8988T (cell line): ENCODE data around the gene CDH26.

Experiments
- DNase-seq: peaks from one replicate; pipeline ENCODE4 v3.0.0; 2011

CDH26 gene

GRCh38 chr20:59958123-59958522, at the start of gene CDH26:
Gene CDH26 (plus strand): TSS chr20:59958423. CDS start chr20:59958727, 304 bp downstream.
- DNase-seq: no peak

GRCh38 chr20:59908855-59909254, 49.4 kb upstream of the CDH26 start:
- DNase-seq: no peak

GRCh38 chr20:59911041-59911440, 47.2 kb upstream of the CDH26 start:
- DNase-seq: no peak

GRCh38 chr20:59912609-59913008, 45.6 kb upstream of the CDH26 start:
- no peak for DNase-seq

- no peak for DNase-seq
These were observed 37.3 kb upstream of the CDH26 start for GRCh38 chr20:59920944-59921343.

GRCh38 chr20:59923514-59923913, 34.7 kb upstream of the CDH26 start:
- no peak for DNase-seq

- no peak for DNase-seq
These were observed 32.9 kb upstream of the CDH26 start for GRCh38 chr20:59925359-59925758.

- no peak for DNase-seq
These were observed 32.3 kb upstream of the CDH26 start for GRCh38 chr20:59925899-59926298.

GRCh38 chr20:59931511-59932312, 26.5 kb upstream of the CDH26 start:
- no peak for DNase-seq

- no peak for DNase-seq
These were observed 25.5 kb upstream of the CDH26 start for GRCh38 chr20:59932616-59933295.

- DNase-seq: peak; percentile 85
These were observed 24.9 kb upstream of the CDH26 start, which contains the start of gene SYCP2 for GRCh38 chr20:59933296-59933848. Gene SYCP2 (minus strand): TSS chr20:59933637. CDS start chr20:59922413, 11,224 bp downstream.

GRCh38 chr20:59933849-59934585, 24.2 kb upstream of the CDH26 start:
- DNase-seq: peak; percentile 97

- DNase-seq: no peak
These were observed 22.6 kb upstream of the CDH26 start for GRCh38 chr20:59935457-59936185.

- DNase-seq: no peak
These were observed 21.8 kb upstream of the CDH26 start for GRCh38 chr20:59936409-59936808.

GRCh38 chr20:59937150-59937549, 21.1 kb upstream of the CDH26 start:
- no peak for DNase-seq

- DNase-seq: peak; percentile 60
These were observed 20.0 kb upstream of the CDH26 start for GRCh38 chr20:59938221-59938620.

GRCh38 chr20:59938696-59939051, 19.5 kb upstream of the CDH26 start:
- no peak for DNase-seq

- DNase-seq: no peak
These were observed 19.0 kb upstream of the CDH26 start for GRCh38 chr20:59939052-59939878.

- DNase-seq: no peak
These were observed 18.4 kb upstream of the CDH26 start for GRCh38 chr20:59939879-59940128.

GRCh38 chr20:59940129-59940955, 17.9 kb upstream of the CDH26 start, which contains the start of the genes FAM217B and PPP1R3D:
Gene FAM217B (plus strand): TSS chr20:59940389. CDS start chr20:59943944, 3,555 bp downstream.
Gene PPP1R3D (minus strand): TSS chr20:59940305. CDS start chr20:59939931, 374 bp downstream.
- peak; percentile 99 for DNase-seq

GRCh38 chr20:59940956-59941294, 17.3 kb upstream of the CDH26 start:
- DNase-seq: no peak
